GM19468 (cell line): Measurements from ENCODE around the gene ZNF382.
"Not testable (repeated sequence)": the region's sequence is repeated elsewhere in the genome, so short reads cannot be mapped to it uniquely, and the experiment has no call there.

Experiments
- ATAC-seq: cut with Tn5 transposase; IDR thresholded peaks from one replicate; pipeline ENCODE4 v1.9.1; 2021; ENCODE audit warnings: mild to moderate bottlenecking, moderate library complexity, moderate number of reproducible peaks; ENCODE audit not compliant: unreplicated experiment; ENCODE audit errors: extremely low read depth

The ZNF382 gene

DNA sequence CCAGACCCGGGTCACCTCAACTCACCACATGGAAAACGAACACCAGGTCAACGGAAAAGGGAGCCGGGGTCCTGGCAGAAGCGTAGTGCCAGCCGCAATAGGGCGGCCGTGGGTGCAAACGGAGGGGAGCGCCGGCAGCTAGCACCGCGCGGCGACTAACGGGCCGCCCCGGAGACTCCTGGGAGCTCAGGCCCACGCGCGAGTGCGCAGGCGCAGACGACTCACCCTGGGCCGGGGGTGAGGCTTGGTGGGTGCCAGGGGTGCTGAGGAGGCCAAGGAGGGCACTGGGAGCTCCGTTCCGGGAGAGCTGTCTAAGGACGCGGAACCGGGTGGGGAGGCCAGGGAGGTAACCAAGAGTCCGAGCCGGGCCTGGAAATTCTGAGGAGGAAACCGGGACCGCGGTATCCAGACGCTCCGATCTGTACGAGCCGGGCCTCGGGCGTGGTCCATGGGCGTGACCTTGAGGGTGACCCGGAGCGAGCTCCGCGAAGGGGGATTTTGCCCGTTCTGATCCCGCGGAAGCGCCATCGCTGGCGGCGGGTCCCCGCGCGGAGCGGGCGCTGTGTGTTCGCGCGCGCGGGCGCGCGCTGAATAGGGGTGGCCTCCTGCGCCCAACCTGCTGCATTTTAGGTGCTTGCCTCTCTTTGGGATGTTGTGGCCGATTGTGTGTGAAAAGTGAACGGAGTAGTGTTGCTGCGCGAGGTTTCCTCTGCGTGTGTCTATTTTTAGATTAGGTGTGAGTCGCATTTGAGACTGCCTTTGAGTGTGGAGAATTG lies at the start of gene ZNF382:
Gene ZNF382, plus strand, starts transcription at position 213 of the 776 bp plus-strand sequence. CDS start 4,602 bp downstream, outside the sequence.
- no peak for ATAC-seq

DNA sequence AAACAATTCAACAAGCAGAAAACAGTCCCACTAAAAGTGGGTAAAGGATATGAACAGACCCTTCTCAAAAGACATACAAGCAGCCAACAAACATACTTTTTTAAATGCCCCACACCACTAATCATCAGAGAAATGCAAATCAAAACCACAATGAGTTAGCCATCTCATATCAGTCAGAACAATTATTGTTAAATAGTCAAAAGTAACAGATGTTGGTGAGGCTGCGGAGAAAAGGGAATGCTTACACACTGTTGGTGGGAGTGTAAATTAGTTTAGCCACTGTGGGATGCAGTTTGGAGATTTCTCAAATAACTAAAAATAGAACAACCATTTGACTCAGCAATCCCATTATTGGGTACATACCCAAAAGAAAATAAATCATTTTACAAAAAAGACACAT lies 40.7 kb upstream of the ZNF382 start:
- ATAC-seq = no peak

DNA sequence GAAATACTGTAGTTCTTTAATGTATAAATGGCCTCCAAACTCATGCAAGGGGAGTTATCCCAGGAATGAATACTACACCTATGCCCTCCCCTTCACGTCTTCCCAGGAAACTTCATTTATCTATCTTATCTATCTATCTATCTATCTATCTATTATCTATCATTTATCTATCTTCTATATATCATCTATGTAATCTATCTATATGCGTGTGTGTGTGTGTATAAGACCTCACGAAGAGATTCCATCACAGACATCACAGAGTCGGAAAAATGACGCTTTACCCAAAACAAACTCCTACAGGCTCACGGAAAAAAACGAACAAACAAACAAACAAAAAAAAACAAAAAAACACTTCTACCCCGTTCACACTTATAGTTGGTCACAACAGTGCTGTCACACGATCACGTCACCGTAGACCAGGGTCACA lies 32.5 kb upstream of the ZNF382 start:
- ATAC-seq = no peak

DNA sequence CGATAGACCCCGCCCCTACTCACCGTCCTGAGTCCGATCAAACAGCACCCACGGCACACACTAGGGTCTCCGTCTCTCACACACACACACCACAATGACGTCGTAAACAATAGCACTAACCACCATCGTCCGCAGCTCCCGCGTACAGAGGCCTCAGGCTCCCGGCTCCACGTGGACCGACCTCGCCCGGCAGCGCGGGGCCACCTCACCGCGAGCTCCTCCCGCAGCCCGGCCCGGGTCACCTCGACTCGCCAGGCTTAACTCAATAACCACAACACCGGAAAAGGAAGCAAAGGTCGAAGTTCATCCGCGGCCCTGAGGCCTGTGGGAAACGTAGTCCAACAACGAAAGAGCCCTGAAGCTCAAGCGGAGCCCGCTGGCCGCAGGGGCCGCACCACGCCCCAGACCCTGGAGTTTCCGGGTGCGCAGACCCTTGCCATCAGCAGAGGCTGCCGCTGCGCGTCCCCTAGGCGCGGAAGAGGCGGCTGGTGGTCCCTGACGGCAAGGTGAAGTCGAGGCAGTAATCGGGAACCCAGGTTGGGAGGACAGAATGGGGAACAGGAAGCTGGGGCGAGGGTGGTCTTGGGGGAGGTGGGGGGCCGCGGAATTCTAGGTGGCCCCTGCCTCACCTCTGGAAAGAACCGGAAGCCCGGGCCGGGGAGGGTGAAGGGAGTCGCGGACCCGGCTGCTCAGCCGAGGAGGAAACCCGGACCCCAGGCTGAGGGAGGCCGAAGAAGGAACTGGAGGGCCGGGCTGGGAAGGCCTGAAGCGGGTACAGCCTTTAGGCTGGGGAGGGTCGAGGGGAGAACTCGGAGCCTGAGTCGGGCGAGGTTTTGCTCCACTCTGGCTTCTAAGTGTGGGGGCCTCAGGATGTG lies 31.9 kb upstream of the ZNF382 start, which contains the start of gene ZNF529:
Gene ZNF529, minus strand, starts transcription at position 273 of the 875 bp plus-strand sequence. CDS start 946 bp downstream, outside the sequence.
- ATAC-seq = peak; percentile 59

DNA sequence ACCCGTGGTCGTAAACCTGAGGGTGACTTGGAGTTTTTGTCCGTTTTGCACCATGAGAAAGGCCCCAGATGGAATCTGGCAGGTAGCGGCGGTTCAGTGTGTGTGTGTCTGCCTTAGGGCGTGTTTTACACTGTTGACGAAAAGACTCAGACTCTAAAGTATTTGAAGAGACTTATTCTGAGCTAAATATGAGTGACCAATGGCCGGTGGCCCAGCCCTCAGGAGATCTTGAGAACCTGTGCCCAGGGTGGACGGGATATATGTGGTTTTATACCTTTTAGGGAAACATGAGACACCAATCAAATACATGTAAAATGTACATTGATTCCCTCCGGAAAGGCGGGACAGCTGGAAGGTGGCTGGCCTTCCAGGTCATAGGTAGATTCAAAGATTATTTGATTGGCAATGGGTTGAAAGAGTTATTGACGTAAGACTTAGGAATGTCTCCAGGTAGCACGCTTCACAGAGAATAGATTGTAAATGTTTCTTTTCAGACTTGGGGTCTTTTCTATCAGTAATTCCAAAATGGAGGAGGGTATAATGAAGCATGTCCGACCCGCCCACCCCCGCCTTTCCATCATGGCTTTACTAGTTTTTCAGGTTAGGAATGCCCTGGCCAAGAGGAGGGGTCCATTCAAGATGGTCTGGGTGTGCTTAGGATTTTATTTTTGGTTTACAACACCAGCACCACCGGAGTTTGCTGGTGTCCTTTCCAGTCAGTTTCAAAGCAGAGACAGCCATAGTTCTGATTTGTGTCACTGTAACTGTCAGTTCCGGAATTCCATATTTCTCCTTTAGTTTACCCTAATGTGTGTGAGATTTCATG lies 31.0 kb upstream of the ZNF382 start:
- ATAC-seq = no peak

DNA sequence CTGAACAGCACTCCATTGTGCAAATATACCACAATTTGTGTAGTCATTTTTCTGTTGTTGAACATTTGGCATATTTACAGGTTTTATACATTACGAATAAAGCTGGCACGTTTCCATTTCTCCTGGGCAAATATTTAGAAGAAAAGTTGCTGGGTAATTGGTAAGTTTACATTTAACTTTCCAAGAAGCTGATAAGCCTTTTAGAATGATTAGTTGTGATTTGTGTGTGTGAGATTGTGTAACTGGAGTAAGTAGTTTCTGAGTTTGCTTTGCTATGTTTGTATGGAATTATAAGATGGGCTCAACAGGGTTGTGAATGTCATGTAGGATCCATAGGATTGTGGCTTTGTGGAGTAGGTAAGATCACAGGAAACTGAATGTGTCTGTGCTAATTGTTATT lies 30.4 kb upstream of the ZNF382 start:
- no peak for ATAC-seq

DNA sequence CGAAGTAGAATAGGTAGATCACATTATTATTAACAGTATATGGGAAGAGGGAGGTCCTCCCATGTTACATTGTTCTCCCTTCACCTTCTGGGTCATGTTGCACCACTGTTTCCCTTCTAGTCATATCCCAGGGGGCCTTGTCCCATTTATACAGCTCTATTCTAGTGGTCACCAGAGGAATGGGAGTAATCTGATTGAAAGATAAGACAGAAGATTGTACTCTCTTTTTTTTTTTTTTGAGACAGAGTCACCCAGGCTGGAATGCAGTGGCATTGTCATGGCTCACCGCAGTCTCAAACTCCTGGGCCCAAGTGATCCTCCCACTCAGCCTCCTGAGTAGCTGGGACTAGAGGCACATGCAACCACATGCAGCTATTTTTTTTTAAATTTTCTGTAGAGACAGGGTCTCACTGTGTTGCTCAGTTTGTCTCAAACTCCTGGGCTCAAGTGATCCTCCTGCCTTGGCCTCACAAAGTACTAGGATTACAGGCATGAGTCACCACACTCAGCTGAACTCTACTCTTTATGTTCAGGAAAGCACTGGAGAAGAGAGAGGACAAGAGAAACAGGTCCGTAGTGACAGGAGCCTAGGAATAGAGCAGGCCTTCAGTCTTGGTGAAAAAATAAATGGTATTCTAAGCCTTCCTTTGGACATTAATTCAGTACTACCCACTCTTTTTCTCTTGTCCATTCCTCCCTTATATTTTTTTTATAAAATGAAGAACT lies 27.7 kb upstream of the ZNF382 start:
- ATAC-seq = no peak

DNA sequence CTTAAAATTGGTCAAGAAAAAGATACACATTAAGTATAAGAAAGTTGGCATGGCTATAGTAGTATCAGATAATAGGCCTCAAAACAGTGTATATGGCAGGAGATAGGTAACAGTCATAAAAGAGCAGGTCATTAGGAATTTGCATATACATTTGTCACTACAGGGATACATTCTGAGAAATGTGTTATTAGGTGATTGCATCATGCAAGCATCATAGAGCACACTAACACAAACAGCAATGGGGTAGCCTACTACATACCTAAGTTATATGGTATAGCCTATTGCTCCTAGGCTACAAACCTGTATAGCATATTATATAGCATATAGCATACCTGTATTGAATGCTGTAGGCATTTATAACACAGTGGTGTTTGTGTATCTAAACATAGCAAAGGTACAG lies 25.9 kb upstream of the ZNF382 start:
- ATAC-seq = no peak

DNA sequence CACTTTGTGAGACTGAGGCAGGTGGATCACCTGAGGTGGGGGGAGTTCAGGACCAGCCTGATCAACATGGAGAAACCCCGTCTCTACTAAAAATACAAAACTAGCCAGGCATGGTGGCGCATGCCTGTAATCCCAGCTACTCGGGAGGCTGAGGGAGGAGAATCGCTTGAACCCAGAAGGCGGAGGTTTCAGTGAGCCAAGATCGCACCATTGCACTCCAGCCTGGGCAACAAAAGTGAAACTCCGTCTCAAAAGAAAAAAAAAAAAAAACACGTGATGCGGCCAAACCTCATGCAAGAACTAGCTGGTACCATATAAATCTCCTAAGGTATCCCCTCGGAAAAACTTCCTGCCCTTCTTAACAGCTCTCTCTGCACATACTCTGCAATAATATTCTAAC lies 2.4 kb upstream of the ZNF382 start:
- not testable (repeated sequence) for ATAC-seq

DNA sequence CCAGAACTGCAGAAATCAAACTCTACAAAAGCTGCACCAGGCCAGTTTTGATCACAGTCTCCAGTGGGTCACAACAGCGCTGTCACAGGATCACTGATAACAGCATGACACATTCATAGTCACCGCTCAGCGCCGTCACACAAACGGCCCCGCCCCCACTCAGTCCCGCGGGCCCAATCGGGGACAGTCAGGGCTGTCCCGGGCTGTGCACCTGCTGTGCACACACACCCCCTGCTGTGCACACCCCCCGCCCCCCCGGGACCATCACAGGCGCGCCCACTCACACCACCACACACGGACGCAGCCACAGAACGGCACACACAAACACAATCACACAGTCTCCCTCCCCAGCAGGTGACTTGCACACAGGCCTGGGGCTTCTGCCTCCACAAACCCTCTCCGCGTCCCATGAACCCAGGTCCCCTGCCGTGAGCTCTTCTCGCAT lies 435 bp upstream of the ZNF382 start:
- ATAC-seq = no peak

DNA sequence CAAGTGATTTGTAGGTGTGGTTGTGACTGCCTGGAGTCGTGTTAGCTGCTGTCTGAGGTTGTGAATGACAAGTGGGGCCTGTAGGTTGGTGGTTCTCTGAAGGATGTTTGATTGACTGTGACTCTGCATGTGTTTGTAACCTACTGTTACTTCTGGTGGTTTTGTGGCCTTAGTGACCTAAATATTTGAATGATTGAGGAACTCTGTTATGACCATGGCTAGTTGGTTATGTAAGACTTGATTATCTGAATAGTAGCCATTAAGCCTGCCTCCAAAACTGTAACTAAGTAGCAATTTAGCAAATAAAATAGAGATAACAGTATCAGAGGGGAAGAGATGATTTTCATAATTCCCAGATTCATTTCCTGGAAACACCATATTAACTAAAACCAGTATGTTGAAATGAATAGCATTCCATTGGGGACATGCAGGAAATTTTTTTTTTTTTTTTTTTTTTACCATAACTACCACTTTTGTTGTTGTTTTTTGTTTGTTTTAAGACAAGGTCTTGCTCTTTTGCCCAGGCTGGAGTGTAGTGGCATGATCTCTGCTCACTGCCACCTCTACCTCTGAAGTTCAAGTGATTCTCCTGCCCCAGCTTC lies 865 bp downstream of the ZNF382 start:
- ATAC-seq = no peak

DNA sequence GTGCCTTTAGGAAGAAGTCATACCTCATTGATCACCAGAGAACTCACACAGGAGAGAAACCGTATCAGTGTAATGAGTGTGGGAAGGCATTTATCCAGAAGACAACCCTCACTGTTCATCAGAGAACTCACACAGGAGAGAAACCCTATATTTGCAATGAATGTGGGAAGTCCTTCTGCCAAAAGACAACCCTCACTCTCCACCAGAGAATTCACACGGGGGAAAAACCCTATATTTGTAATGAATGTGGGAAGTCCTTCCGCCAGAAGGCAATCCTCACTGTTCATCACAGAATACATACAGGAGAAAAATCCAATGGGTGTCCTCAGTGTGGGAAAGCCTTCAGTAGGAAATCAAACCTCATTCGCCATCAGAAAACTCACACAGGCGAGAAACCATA lies 21.9 kb downstream of the ZNF382 start:
- ATAC-seq = no peak

DNA sequence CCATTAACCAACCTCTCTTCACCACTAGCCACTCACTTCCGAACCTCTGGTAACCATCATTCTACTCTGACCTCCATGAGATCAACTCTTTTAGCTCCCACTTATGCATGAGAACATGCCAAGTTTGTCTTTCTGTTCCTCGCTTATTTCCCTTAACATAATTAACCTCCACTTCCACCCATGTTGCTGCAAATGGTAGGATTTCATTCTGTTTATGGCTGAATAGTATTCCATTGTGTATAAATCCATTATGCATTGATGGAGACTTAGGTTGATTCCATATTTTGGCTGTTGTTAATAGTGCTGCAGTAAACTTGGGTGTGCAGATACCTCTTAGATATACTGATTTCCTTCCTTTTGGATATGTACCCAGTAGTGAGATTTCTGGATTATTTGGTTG lies 30.2 kb downstream of the ZNF382 start:
- no peak for ATAC-seq

DNA sequence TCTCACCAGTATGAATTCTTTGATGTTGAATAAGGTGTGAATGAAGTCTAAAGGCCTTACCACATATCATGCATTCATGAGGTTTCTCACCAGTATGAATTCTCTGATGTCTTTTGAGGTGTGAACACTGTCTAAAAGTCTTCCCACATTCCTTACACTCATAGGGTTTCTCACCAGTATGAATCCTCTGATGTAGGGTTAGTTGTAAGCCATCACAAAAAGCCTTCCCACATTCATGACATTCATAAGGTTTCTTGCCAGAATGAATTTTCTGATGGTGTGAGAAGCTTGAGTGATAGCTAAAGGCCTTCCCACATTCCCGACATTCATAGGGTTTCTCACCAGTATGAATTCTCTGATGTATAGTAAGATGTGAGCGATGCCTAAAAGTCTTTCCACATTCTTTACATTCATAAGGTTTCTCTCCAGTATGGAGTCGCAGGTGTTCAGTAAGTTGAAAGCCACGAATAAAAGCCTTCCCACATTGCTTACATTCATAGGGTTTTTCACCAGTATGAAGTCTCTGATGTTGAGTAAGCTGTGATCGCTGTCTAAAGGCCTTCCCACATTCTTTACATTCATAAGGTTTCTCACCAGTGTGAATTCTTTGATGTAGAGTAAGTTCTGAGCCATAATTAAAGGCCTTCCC lies 33.9 kb downstream of the ZNF382 start:
- ATAC-seq = no peak

DNA sequence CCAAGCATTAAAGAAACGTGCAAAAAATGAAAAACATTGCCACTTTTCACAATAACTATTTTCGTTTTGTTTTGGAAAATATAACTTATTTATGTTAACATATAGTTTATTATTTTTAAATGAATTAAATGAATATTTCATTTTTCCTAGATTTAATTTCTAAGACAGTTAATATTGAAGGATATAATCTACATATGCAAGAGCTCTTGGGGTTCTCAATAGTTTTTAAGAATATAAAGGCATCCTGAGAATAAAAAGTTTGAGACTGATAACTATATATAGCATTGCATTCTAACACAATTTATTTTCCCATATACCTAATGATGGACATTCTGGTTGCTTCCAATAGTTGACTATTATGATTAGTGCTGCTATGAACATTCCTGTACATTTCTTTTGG lies 41.6 kb downstream of the ZNF382 start:
- ATAC-seq = no peak

DNA sequence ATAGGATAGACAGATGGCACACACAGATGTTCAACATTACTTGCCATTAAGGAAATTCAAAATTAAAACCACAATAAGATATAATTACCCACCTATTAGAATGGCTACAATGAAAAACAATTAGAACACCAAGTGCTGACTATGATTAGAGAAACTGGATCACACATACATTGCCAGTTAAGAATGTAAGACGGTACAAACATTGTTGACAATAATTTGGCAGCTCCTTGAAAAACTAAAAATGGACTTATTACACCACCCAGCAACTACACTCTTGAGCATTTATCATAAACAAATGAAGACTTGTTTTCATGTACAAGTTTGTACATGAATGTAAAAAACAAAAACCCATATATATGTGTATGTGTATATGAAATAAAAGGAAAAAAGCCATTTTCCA lies 47.8 kb downstream of the ZNF382 start:
- no peak for ATAC-seq

DNA sequence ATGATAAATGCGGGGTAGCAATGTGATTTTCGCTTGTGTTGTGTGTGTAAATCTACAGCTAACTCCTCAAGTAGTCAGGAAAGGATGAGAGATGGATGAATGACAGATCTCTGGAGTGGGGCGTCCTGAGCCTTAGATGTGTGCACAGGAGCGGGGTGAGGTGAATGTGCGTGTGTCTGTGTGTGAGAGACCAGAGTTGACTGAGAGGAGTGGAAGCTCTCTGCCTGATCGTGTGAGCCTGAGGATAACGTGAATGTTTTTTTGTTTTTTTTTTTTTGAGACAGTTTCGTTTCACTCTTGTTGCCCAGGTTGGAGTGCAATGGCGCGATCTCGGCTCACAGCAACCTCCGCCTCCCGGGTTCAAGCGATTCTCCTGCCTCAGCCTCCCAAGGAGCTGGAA lies 60.7 kb downstream of the ZNF382 start:
- ATAC-seq = no peak

DNA sequence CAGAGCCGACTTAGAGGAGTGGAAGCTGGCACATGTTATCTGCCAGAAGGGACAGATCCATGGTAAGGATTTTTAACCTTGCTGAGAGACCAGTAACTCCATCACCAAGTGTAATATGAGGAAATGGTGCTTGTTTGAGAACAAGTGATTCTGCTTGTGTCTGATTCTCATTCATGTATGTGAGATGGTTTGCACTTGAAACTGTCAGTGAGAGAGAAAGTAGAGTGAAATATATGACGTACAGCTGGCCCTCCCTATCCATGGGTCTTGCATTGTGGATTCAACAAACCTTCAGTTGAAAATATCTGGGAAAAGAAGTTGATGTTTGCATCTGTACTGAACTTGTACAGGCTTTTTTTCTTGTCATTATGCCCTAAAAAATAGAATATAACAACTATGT lies 63.5 kb downstream of the ZNF382 start:
- no peak for ATAC-seq

DNA sequence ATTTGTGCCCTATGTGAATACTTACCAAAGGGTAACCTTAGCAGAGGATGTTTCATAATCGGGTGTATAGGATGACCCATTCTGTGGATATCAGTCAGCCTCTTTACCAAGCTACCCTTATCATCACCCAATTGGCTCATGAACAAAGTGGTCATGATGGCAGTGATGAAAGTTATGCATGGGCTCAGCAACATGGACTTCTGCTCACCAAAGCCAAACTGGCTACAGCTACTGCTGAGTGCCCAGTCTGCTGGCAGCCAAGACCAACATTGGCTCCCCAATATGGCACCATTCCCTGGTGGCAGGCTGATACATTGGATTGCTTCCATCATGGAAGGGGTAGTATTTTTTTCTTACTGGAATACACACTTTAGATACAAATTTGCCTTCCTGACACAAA lies 67.3 kb downstream of the ZNF382 start:
- no peak for ATAC-seq
